Vagina (tissue), 2 donors: ENCODE results near the gene TMEM43. TPM values are rescaled to one million over a fixed set of nuclear protein-coding genes. Genes with fewer than 3 reads are reported as not detected.
A peak's percentile ranks its signal among the peaks of the same experiment; 100 is the strongest.

Experiments used
- DNase-seq, 2 donors: peaks; one replicate each; pipeline ENCODE4 v3.0.0-alpha.2; 2017; ENCODE audit errors: extremely low spot score in 2 of 2
- H3K27ac ChIP-seq: fragments of 200-600 bp; sonication (generic); one replicate; pipeline ENCODE4 v1.5.1; 2019
- H3K27me3 ChIP-seq: fragments of 200-600 bp; sonication (generic); one replicate; pipeline ENCODE4 v1.5.1; 2019
- H3K36me3 ChIP-seq, 2 donors: fragments of 200-600 bp; sonication (generic); one replicate each; pipeline ENCODE4 v1.5.1; 2017 to 2019
- H3K4me1 ChIP-seq: fragments of 200-600 bp; sonication (generic); one replicate; pipeline ENCODE4 v1.5.1; 2019
- H3K4me3 ChIP-seq, 2 donors: fragments of 200-600 bp; sonication (generic); 1 replicate in 1 of 2; 2 replicates in 1 of 2; pipeline ENCODE4 v1.5.1; 2016 to 2019
- H3K9me3 ChIP-seq: fragments of 200-600 bp; sonication (generic); one replicate; pipeline ENCODE4 v1.5.1; 2019
- CTCF ChIP-seq, 3 experiments: fragments of 450-650 bp in 2 of 3; fragments of 200-600 bp in 1 of 3; sonication (generic) in 1 of 3; IDR thresholded peaks; one replicate each; pipeline ENCODE4 v1.5.1; 2017 to 2019; ENCODE audit warnings: antibody characterized with exemption in 3 of 3, mild to moderate bottlenecking in 2 of 3, moderate library complexity in 2 of 3
- POLR2A ChIP-seq, 2 donors: fragments of 450-650 bp; IDR thresholded peaks; one replicate each; pipeline ENCODE4 v1.6.1; 2017; ENCODE audit warnings: antibody characterized with exemption in 2 of 2, mild to moderate bottlenecking in 2 of 2, moderate library complexity in 2 of 2
- POLR2AphosphoS5 ChIP-seq, 2 donors: sonication (generic); formaldehyde crosslinking; IDR thresholded peaks; one replicate each; pipeline ENCODE4 v1.9.0; 2017; ENCODE audit warnings: antibody characterized with exemption in 2 of 2, mild to moderate bottlenecking in 2 of 2, low read depth in 1 of 2; ENCODE audit not compliant: insufficient read depth in 1 of 2
- intact Hi-C: fragments of 100-400 bp; cut with DNase I; formaldehyde crosslinking; loops from one replicate; pipeline ENCODE4 v1.15.1; 2023
- total RNA-seq: library from RNA; depleted of rRNA; stranded (reverse); fragments of >200 nt; gene quantifications from one replicate; pipeline ENCODE4 v1.2.3, GENCODE V29; 2016

TMEM43 gene
- total RNA-seq, 1 donor from 2014 or later = 118 TPM

- H3K4me1 ChIP-seq = peaks cover 44% of the 10 kb centered on the region
These were observed 22.2 kb downstream of the TMEM43 start for GRCh38 chr3:14147066-14147435.

GRCh38 chr3:14147617-14148016, 22.8 kb downstream of the TMEM43 start:
- no peaks in the 10 kb centered on the region for H3K27me3 ChIP-seq
- TF ChIP-seq POLR2A (IDR thresholded peaks at IDR 0.05) (no peak), POLR2AphosphoS5 (IDR thresholded peaks at IDR 0.05; ENCODE audit: insufficient read depth in 1 of 2, low read depth in 1 of 2) (no peak), CTCF (IDR thresholded peaks at IDR 0.05) (no peak)
- no peak overlapping the region for H3K27ac ChIP-seq
- H3K36me3 ChIP-seq = peaks cover 0 to 40% of the 10 kb centered on the region in 2 donors
- intact Hi-C loops = no loop called here
- peaks cover 40% of the 10 kb centered on the region for H3K4me1 ChIP-seq
- DNase-seq = peak in 1 of 2 donors; percentile 65
- H3K9me3 ChIP-seq = no peaks in the 10 kb centered on the region
- no peak overlapping the region for H3K4me3 ChIP-seq

More at GRCh38 chr3:14147066-14147435, 22.2 kb downstream of the TMEM43 start:
- no peak for TF ChIP-seq POLR2A (IDR thresholded peaks at IDR 0.05)
- no peak for TF ChIP-seq POLR2AphosphoS5 (IDR thresholded peaks at IDR 0.05; ENCODE audit: insufficient read depth in 1 of 2, low read depth in 1 of 2)
- no peak for TF ChIP-seq CTCF (IDR thresholded peaks at IDR 0.05)
- Histone ChIP-seq H3K36me3 (peaks cover 0 to 40% of the 10 kb centered on the region in 2 donors), H3K9me3 (no peaks in the 10 kb centered on the region), H3K4me3 (no peak overlapping the region), H3K27me3 (no peaks in the 10 kb centered on the region), H3K27ac (peak overlapping the region; percentile 42)
- intact Hi-C loops = no loop called here
- DNase-seq = peak in 1 of 2 donors; percentile 71

- no peak overlapping the region for H3K27ac ChIP-seq
- intact Hi-C loops = no loop called here
These were observed 23.5 kb downstream of the TMEM43 start for GRCh38 chr3:14148041-14148985.

GRCh38 chr3:14150078-14150477, 25.2 kb downstream of the TMEM43 start:
- H3K36me3 ChIP-seq = peaks cover 0 to 40% of the 10 kb centered on the region in 2 donors
- no peaks in the 10 kb centered on the region for H3K9me3 ChIP-seq

More at GRCh38 chr3:14148041-14148985, 23.5 kb downstream of the TMEM43 start:
- TF ChIP-seq POLR2A (IDR thresholded peaks at IDR 0.05) (no peak), POLR2AphosphoS5 (IDR thresholded peaks at IDR 0.05; ENCODE audit: insufficient read depth in 1 of 2, low read depth in 1 of 2) (no peak), CTCF (IDR thresholded peaks at IDR 0.05) (no peak)
- DNase-seq = peak; percentile 83 to 87
- Histone ChIP-seq H3K36me3 (peaks cover 0 to 40% of the 10 kb centered on the region in 2 donors), H3K9me3 (no peaks in the 10 kb centered on the region), H3K4me3 (no peak overlapping the region), H3K27me3 (no peaks in the 10 kb centered on the region), H3K4me1 (peaks cover 33% of the 10 kb centered on the region)

More at GRCh38 chr3:14150078-14150477, 25.2 kb downstream of the TMEM43 start:
- intact Hi-C loops = no loop called here
- DNase-seq = peak in 1 of 2 donors; percentile 79
- Histone ChIP-seq H3K4me3 (no peak overlapping the region), H3K27me3 (no peaks in the 10 kb centered on the region), H3K27ac (no peak overlapping the region), H3K4me1 (peaks cover 18% of the 10 kb centered on the region)
- TF ChIP-seq CTCF (IDR thresholded peaks at IDR 0.05) = no peak
- no peak for TF ChIP-seq POLR2AphosphoS5 (IDR thresholded peaks at IDR 0.05; ENCODE audit: insufficient read depth in 1 of 2, low read depth in 1 of 2)
- TF ChIP-seq POLR2A (IDR thresholded peaks at IDR 0.05) = no peak
